Right lobe of liver (tissue), 4 donors: ENCODE results near the gene SERINC5.

ENCODE experiments used
- CTCF ChIP-seq, 4 donors: fragments of 200-600 bp in 3 of 4; fragments of 450-650 bp in 1 of 4; IDR thresholded peaks; one replicate each; pipeline versions ENCODE4 v1.5.1 to v1.8.0; 2016 to 2022; ENCODE audit warnings: antibody characterized with exemption in 4 of 4, mild to moderate bottlenecking in 2 of 4
- POLR2A ChIP-seq: fragments of 450-650 bp; IDR thresholded peaks from one replicate; pipeline ENCODE4 v1.6.1; 2017; ENCODE audit warnings: antibody characterized with exemption, mild to moderate bottlenecking
- donor health status: DM: no; HTN: no; CAD: no.
- donor health status: DM: no; HTN: no; CAD: no.
- donor health status: DM: no; HTN: yes; CAD: no.

- no peak for TF ChIP-seq CTCF (IDR thresholded peaks at IDR 0.05)
- TF ChIP-seq POLR2A = no peak
Observed at GRCh38 chr5:80109646-80110478, 146.0 kb downstream of the SERINC5 start.
